ELR (cell line): Measurements from ENCODE around the gene MOGAT3.
"Not testable (repeated sequence)": the region's sequence is repeated elsewhere in the genome, so short reads cannot be mapped to it uniquely, and the experiment has no call there.

Experiments used
- DNase-seq: peaks from one replicate; pipeline ENCODE4 v3.0.0-alpha.2; 2015; ENCODE audit warnings: low read depth

The MOGAT3 gene

DNA sequence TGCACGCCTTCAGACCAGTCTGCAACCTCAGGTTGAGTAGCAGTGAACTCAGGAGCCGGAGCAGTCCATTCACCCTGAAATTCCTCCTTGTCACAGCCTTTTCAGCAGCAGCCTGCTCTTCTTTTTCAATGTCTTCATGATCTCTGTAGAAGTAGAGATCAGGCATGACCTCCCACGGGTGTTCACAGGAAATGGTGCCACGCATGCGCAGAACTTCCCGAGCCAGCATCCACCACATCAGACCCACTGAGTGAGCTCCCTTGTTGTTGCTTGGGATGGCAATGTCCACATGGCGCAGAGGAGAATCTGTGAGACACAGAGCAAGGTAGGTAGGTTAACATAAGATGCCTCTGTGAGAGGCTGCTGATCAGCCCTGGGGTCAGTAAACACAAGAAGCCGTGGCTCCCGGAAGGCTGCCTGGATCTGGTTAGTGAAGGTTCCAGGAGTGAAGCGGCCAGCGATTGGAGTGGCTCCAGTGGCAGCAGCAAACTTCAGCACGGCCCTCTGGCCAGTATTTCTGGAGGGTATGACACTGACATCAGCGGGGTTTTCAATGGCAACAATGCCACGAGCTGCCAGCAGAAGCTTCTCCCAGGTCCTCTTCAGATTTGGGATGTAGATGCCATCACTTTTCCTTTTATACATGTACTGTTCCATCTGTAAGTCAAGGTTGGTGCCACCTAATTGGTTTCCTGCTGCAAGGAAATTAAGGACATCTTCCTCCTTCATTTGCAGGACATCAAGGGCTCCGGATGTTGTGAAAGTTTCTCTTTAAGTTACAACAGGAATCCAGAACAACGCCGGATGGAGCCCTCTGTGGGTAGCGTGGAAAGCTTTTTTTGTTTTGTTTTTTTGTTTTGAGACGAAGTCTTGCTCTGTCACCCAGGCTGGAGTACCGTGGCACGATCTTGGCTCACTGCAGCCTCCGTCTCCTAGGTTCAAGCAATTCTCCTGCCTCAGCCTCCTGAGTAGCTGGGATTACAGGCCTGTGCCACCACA lies 3.2 kb upstream of the MOGAT3 start:
- DNase-seq = peak; percentile 13

- no peak for DNase-seq
These were observed 1.7 kb upstream of the MOGAT3 start for GRCh38 chr7:101202603-101202918.

DNA sequence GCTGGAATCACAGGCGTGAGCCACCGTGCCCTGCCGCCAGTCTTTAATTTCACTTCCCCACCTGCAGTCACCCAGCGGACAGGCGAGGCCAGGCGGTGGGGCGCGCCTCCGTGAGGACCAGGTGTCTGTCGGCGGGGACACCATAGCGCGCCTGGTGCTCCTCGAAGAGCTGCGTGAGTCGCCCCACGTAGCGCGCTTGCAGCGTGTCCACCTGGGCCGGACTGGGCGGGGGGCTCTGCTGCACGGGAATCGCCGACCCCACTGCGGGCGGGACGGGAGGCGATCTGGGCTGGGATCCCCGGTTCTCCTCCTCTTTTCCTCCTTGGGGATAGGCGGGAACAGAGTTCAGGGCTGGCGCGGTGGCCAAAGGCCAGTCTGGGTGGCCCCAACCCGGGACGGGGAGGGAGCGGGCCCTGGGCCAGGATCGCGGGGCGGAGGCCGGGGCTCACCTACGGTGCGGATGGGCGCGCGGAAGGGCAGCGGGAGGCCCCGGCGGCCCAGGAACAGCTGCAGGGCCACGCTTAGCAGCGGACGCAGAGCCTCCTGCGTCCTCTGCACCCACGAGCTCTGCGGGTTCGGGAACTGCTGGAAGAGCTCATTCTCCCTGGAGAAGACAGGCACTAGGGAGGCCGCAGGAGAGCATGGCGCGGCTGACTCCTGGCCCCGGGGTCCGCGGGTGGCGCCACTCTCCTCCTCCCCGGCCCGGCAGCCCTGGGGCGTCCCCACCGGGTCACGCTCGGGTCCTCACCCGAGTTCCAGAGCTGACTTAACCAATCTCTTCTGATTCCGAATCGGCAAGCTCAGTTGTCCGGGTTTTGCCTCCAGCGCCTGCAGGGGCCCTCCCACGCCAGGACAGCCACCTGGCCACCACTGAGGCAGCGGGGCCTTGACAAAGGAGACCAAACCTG lies 1.1 kb upstream of the MOGAT3 start:
- no peak for DNase-seq

DNA sequence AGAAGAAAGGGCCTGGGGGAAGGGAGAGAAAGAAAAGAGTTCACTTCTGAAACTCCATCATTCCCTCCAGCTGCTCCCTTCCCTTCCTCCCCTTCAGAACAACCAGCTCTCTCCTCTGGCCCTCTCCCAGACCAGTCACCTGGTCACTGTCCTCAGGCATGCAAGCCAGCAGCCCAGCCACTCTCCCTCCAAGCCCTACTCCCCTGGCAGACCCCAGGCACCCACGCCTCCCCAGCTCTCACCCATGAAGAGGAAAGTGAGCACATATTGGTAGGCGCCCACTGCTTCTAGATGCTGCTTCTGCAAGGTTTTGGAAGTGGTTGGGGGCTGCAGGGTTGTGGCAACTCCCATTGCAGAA lies 353 bp downstream of the MOGAT3 start:
- DNase-seq = no peak

- DNase-seq = not testable (repeated sequence)
These were observed 1.3 kb downstream of the MOGAT3 start for GRCh38 chr7:101199522-101199921.

GRCh38 chr7:101198476-101198875 lies 2.4 kb downstream of the MOGAT3 start:
- no peak for DNase-seq

DNA sequence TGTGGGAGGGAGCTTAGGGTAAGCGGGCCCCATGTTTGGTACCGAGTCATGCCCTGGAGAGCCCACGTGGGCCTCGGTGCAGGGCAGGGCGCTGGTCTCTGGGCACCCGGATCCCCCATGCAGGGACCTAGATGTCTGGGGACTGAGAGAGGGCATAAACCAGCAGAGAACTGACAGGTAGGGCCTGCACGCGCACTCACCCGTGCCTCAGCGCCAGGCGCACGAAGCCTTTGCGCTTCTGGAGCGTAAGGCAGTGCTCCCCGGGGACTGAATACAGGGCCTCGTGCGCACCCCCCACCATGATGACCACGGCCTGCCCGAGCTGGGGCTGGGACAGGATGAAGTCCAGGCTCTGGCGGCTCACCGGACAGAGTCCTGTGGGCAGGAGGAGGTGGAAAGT lies 2.8 kb downstream of the MOGAT3 start:
- DNase-seq = no peak

GRCh38 chr7:101195884-101196283 lies 5.0 kb downstream of the MOGAT3 start:
- DNase-seq = no peak

- DNase-seq = no peak
These were observed 11.7 kb downstream of the MOGAT3 start for GRCh38 chr7:101189109-101189508.

DNA sequence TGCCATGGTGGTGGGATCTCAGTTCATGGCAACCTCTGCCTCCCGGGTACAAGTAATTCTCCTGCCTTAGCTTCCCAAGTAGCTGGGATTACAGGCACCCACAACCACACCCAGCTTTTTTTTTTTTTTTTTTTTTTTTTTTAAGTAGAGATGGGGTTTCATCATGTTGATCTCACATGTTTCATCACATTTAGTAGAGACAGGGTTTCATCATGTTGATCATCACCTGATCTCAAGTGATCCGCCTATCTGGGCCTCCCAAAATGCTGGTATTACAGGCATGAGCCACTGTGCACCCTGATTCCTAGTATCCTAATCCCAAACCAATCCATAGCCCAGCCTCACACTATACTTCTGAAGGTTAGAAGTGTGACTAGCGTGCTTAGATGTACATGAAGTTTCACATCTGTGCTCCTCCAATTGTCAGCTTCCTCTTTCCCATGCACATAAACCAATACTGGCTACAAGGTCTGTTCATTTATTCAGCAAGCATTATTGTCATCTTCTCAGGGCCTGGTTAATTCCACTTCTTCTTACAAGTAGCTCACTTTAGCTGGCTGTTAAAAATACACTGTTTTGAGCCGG lies 13.9 kb downstream of the MOGAT3 start:
- DNase-seq = no peak

- DNase-seq = no peak
These were observed 14.6 kb downstream of the MOGAT3 start for GRCh38 chr7:101186194-101186593.

GRCh38 chr7:101185258-101185839 lies 15.5 kb downstream of the MOGAT3 start:
- peak; percentile 66 for DNase-seq

- DNase-seq = no peak
These were observed 20.6 kb downstream of the MOGAT3 start, which contains the start of gene NAT16 for GRCh38 chr7:101180130-101180755. Gene NAT16 (minus strand): TSS chr7:101180293. CDS start chr7:101174807, 5,486 bp downstream.

- DNase-seq = no peak
These were observed 21.1 kb downstream of the MOGAT3 start for GRCh38 chr7:101179713-101180112.

GRCh38 chr7:101179117-101179516 lies 21.7 kb downstream of the MOGAT3 start:
- no peak for DNase-seq

DNA sequence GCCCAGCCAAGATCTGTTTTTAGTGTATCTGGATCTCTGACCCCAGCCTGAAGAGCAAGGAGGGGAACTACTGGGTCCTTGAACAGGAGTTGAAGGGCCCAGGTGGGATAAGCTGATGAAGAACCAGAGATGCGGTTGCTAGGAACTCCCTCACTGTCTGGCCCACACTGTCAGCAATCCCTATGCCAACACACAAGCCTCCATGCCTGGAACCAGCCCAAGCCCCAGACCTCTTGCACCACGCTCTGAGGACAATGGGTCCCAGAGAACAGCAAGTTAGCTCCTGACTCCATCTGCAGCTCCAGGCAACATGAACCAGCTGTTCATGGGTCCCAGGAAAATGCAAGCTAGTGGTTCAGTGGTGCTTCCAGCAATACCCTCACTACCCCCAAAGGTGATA lies 23.2 kb downstream of the MOGAT3 start:
- no peak for DNase-seq

GRCh38 chr7:101175664-101176063 lies 25.2 kb downstream of the MOGAT3 start:
- no peak for DNase-seq

GRCh38 chr7:101174322-101174854 lies 26.4 kb downstream of the MOGAT3 start:
- DNase-seq = no peak

DNA sequence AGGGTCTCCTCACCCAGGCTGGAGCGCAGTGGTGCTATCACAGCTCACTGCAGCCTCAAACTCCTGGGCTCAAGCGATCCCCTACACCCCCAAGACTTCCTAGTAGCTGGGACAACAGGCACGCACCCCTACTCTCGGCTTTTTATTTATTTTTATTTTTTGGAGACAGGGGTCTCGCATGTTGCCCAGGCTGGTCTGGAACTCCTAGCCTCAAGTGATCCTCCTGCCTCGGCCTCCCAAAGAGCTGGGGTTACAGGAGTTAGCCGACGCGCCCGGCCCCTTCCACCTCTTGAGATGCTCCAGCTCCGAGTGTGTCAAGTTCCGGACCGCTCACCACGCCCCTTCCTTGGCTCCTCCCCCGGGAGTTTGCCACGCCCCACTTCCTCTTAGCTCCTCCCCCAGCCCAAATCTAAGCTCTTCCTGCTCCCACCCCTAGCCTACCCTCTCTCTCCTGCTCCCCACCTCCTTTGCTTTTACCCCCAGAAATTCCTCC lies 27.0 kb downstream of the MOGAT3 start:
- peak; percentile 73 for DNase-seq

GRCh38 chr7:101172854-101173751 lies 27.7 kb downstream of the MOGAT3 start:
- peak; percentile 85 for DNase-seq
